Body of pancreas (tissue), 4 donors: ENCODE results near the gene C17orf67. TPM values are rescaled to one million over a fixed set of nuclear protein-coding genes. Genes with fewer than 3 reads are reported as not detected.

Experiments used
- ATAC-seq: fragments of 150-250 bp; one replicate; pipeline ENCODE4 v1.9.1; 2016
- DNase-seq, 4 donors: peaks; one replicate each; pipeline ENCODE4 v3.0.0-alpha.2; 2019
- H3K27ac ChIP-seq, 4 donors: fragments of 200-600 bp; sonication (generic); 1 replicate in 3 of 4; 2 replicates in 1 of 4; pipeline versions ENCODE4 v1.5.1 to v1.6.1; 2016 to 2019; ENCODE audit warnings: mild to moderate bottlenecking in 1 of 4, mixed read lengths in 1 of 4, moderate library complexity in 1 of 4
- H3K27me3 ChIP-seq, 2 donors: fragments of 200-600 bp; sonication (generic); one replicate each; pipeline ENCODE4 v1.6.0; 2016; ENCODE audit warnings: mild to moderate bottlenecking in 1 of 2
- H3K36me3 ChIP-seq, 2 donors: fragments of 200-600 bp; sonication (generic); replicated peaks in 1 of 2; 2 replicates each; pipeline ENCODE4 v1.5.1; 2016; ENCODE audit warnings: low read depth in 2 of 2; ENCODE audit not compliant: insufficient read depth in 1 of 2
- H3K4me1 ChIP-seq: fragments of 200-600 bp; sonication (generic); one replicate; pipeline ENCODE4 v1.6.0; 2016
- H3K4me3 ChIP-seq, 2 donors: fragments of 200-600 bp; sonication (generic); 1 replicate in 1 of 2; 2 replicates in 1 of 2; pipeline ENCODE4 v1.5.1; 2016 to 2019
- H3K9me3 ChIP-seq, 3 donors: fragments of 200-600 bp; sonication (generic); 1 replicate in 2 of 3; 2 replicates in 1 of 3; pipeline ENCODE4 v1.5.1; 2016
- POLR2A ChIP-seq, 3 donors: fragments of 450-650 bp; IDR thresholded peaks; one replicate each; pipeline ENCODE4 v1.6.1; 2016; ENCODE audit warnings: antibody characterized with exemption in 3 of 3, mild to moderate bottlenecking in 2 of 3
- WGBS, 2 donors: methylation state at CpG; one replicate each; pipeline ENCODE4 v1.1.5; 2017; 5-methylcytosine and 5-hydroxymethylcytosine counted together
- intact Hi-C: fragments of 100-400 bp; cut with DNase I; formaldehyde crosslinking; loops from one replicate; pipeline ENCODE4 v1.15.1; 2023
- total RNA-seq, 2 donors: library from RNA; depleted of rRNA; stranded (reverse); fragments of >200 nt; gene quantifications; one replicate each; pipeline ENCODE4 v1.1.0, GENCODE V29; 2016
- TF ChIP-seq, protein P1 (sequence below), 7 experiments: fragments of 450-650 bp in 4 of 7; fragments of 200-600 bp in 3 of 7; sonication (generic) in 3 of 7; IDR thresholded peaks; one replicate each; pipeline ENCODE4 v1.5.1; 2016 to 2019; ENCODE audit warnings: antibody characterized with exemption in 7 of 7

C17orf67 gene
- total RNA-seq, 2 donors from 2014 or later: 0.78 to 2.3 TPM

DNA sequence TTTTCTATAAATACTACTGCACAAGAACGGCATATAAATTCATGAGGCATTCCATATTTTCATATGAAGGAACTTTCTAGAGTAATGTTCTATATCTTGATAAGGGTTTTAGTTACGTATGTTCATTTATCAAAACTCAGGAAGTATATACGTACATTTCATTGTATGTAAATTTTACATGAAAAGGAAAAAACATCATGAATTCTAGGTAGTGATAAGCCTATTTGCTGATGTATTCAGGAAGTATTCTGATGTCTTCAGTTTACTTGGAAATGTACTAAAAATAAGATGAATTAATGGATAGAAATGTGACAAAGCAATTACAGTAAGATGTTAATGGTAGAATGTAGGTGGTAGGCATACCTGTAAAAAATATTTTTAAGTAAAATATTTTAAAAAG lies 5.0 kb upstream of the C17orf67 start:
- peaks cover 41% of the 10 kb centered on the region for H3K4me1 ChIP-seq
- no peak overlapping the region for H3K27ac ChIP-seq

DNA sequence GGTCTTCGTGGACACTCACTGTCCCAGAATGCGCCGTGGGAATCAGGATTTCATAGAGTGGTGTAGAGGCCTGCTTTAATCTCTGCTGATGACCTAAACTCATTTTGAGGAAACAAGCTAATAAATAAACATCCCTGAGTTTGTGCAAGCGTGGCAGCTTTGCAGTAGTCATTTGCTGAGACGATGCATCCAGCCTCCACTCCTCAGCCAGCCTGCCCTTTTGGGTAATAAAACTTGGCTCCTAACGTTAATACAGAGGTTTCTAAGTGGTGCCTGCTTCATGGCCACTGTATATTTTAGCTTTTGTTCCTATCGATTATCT lies 1.5 kb upstream of the C17orf67 start:
- Histone ChIP-seq H3K27ac (peak overlapping the region in 2 of 4 donors; percentile 88 to 91), H3K4me1 (peaks cover 63% of the 10 kb centered on the region), H3K4me3 (peak overlapping the region in 1 of 2 donors; percentile 79), H3K9me3 (no peaks in the 10 kb centered on the region), H3K27me3 (no peaks in the 10 kb centered on the region), H3K36me3 (no peaks in the 10 kb centered on the region)
- ATAC-seq: no peak
- WGBS, 2 donors: 51 to 54% methylated on average over 7 of the region's 7 CpGs
- no peak for TF ChIP-seq POLR2A (IDR thresholded peaks at IDR 0.05)
- TF ChIP-seq, protein P1, sequence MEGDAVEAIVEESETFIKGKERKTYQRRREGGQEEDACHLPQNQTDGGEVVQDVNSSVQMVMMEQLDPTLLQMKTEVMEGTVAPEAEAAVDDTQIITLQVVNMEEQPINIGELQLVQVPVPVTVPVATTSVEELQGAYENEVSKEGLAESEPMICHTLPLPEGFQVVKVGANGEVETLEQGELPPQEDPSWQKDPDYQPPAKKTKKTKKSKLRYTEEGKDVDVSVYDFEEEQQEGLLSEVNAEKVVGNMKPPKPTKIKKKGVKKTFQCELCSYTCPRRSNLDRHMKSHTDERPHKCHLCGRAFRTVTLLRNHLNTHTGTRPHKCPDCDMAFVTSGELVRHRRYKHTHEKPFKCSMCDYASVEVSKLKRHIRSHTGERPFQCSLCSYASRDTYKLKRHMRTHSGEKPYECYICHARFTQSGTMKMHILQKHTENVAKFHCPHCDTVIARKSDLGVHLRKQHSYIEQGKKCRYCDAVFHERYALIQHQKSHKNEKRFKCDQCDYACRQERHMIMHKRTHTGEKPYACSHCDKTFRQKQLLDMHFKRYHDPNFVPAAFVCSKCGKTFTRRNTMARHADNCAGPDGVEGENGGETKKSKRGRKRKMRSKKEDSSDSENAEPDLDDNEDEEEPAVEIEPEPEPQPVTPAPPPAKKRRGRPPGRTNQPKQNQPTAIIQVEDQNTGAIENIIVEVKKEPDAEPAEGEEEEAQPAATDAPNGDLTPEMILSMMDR (IDR thresholded peaks at IDR 0.05): no peak
- DNase-seq: no peak
- intact Hi-C loops: no loop called here

More for the DNA sequence above, 5.0 kb upstream of the C17orf67 start:
- WGBS, 2 donors: 74 to 86% methylated on average over 3 of the region's 3 CpGs
- ATAC-seq: no peak
- Histone ChIP-seq H3K36me3 (no peaks in the 10 kb centered on the region), H3K9me3 (no peaks in the 10 kb centered on the region), H3K4me3 (no peak overlapping the region), H3K27me3 (no peaks in the 10 kb centered on the region)
- DNase-seq: no peak
- no peak for TF ChIP-seq POLR2A (IDR thresholded peaks at IDR 0.05)
- TF ChIP-seq, protein P1 (IDR thresholded peaks at IDR 0.05): no peak
- intact Hi-C loops: no loop called here

DNA sequence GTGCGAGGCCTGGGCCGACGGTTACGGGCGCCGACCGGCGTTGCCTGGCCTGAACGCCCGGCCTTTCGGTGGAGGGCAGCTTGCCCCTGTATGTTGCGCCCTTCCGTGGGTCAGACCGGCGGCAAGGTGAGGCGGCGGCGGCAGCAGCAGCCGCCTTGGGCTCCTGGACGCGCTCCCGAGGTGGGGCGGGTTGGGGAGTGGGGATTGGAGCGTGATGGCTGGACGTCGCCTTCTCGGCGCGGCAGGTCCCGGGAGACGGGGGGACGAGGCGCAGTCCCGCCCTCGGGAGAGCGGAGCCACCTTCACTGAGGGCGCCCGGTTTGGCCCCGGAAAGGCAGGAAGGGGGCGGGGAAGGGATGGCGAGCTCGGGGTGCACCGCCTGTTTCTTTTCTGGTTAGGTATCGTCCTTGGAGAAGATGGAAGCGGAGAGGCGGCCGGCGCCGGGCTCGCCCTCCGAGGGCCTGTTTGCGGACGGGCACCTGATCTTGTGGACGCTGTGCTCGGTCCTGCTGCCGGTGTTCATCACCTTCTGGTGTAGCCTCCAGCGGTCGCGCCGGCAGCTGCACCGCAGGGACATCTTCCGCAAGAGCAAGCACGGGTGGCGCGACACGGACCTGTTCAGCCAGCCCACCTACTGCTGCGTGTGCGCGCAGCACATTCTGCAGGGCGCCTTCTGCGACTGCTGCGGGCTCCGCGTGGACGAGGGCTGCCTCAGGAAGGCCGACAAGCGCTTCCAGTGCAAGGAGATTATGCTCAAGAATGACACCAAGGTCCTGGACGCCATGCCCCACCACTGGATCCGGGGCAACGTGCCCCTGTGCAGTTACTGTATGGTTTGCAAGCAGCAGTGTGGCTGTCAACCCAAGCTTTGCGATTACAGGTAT lies 902 bp upstream of the C17orf67 start:
- TF ChIP-seq, protein P1 (IDR thresholded peaks at IDR 0.05): peak in 4 of 7 experiments; percentile 22 to 42 (median 34)
- TF ChIP-seq POLR2A (IDR thresholded peaks at IDR 0.05): peak in 1 of 3 donors; percentile 4
- Histone ChIP-seq H3K4me3 (peak overlapping the region; percentile 34 to 79), H3K27ac (peak overlapping the region; percentile 70 to 91 (median 85)), H3K4me1 (peaks cover 63% of the 10 kb centered on the region), H3K9me3 (no peaks in the 10 kb centered on the region), H3K36me3 (no peaks in the 10 kb centered on the region), H3K27me3 (no peaks in the 10 kb centered on the region)
- intact Hi-C loops: no loop called here
- 4 to 27% methylated on average over 3 to 81 of the region's 81 CpGs for WGBS, 2 donors
- DNase-seq (peak; percentile 58 to 73 (median 66)), ATAC-seq (peak; percentile 22)

DNA sequence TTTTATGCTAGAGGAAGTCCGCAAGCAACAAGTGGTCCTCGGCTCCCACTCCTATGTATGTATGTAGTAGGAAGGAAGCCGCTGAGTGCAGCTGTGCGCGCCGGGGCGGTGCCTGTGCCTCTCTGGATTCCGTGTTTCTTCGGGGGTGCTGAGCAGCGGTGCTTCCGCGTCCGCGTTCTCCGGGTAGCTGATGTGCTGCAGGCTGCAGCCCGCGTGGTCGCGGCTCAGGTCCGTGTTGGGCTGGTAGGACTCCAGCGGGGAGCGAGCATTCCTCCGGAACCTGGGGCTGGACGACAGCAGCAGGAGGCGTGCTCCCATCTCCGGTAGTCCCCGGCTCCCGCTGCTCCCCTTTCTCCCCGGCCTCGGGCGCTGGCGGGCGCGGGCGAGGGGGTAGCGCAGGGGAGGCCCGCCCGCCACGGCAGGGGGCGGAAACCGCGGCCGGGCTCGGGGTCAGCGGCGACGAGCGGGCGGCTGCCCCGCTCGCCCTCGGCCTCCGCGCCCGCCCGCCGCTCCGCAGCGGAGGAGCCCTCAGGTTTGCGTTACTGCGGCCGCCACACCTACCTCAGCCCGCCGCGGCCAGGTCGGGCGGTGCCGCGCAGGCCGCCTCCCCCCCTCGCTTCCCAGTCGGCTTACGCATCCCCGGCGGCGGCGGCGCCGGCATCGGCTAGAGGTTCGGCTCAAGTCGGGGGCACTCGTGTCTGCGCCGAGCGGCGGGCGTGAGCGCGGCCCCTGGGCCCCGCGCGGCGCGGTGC lies 487 bp downstream of the C17orf67 start:
- Histone ChIP-seq H3K27me3 (no peaks in the 10 kb centered on the region), H3K36me3 (no peaks in the 10 kb centered on the region), H3K4me3 (peak overlapping the region; percentile 31 to 79), H3K9me3 (no peaks in the 10 kb centered on the region), H3K27ac (peak overlapping the region; percentile 82 to 91 (median 86)), H3K4me1 (peaks cover 66% of the 10 kb centered on the region)
- WGBS, 2 donors: 0 to 1% methylated on average over 25 to 72 of the region's 95 CpGs
- intact Hi-C loops: no loop called here
- DNase-seq: peak; percentile 48 to 60 (median 56)
- TF ChIP-seq, protein P1 (IDR thresholded peaks at IDR 0.05): peak in 1 of 7 experiments; percentile 13
- TF ChIP-seq POLR2A (IDR thresholded peaks at IDR 0.05): peak in 2 of 3 donors; percentile 30 to 41
- ATAC-seq: peak; percentile 58
